ENCODE measurements around the gene TAF11L12.
"Not testable (repeated sequence)": the region's sequence is repeated elsewhere in the genome, so short reads cannot be mapped to it uniquely, and the experiment has no call there.

The TAF11L12 gene

GRCh38 chr5:17610092-17610491 lies at the start of gene TAF11L12:
Gene TAF11L12, plus strand, starts transcription at chr5:17610392.
- not testable (repeated sequence) for DNase-seq (ENCODE audit: low read depth in 1 of 2, low spot score in 1 of 2)

- not testable (repeated sequence) for DNase-seq (ENCODE audit: low read depth in 1 of 2, low spot score in 1 of 2)
Observed at GRCh38 chr5:17585658-17586057, 24.5 kb upstream of the TAF11L12 start, which contains the start of gene TAF11L7. Gene TAF11L7, minus strand, starts transcription at chr5:17585758.

GRCh38 chr5:17590860-17591259 lies 19.3 kb upstream of the TAF11L12 start, which contains the start of gene TAF11L8:
Gene TAF11L8, minus strand, starts transcription at chr5:17590960.
- DNase-seq (ENCODE audit: low read depth in 1 of 2, low spot score in 1 of 2): not testable (repeated sequence)

- DNase-seq (ENCODE audit: low read depth in 1 of 2, low spot score in 1 of 2): not testable (repeated sequence)
Observed at GRCh38 chr5:17594255-17594654, 15.9 kb upstream of the TAF11L12 start, which contains the start of gene TAF11L9. Gene TAF11L9, minus strand, starts transcription at chr5:17594394.

- not testable (repeated sequence) for DNase-seq (ENCODE audit: low read depth in 1 of 2, low spot score in 1 of 2)
Observed at GRCh38 chr5:17597728-17598127, 12.5 kb upstream of the TAF11L12 start, which contains the start of gene TAF11L10. Gene TAF11L10, minus strand, starts transcription at chr5:17597828.

- not testable (repeated sequence) for DNase-seq (ENCODE audit: low read depth in 1 of 2, low spot score in 1 of 2)
Observed at GRCh38 chr5:17603880-17604279, 6.3 kb upstream of the TAF11L12 start, which contains the start of gene TAF11L11. Gene TAF11L11, plus strand, starts transcription at chr5:17604183.

GRCh38 chr5:17604951-17605350 lies 5.2 kb upstream of the TAF11L12 start:
- no peak for DNase-seq (ENCODE audit: low read depth in 1 of 2, low spot score in 1 of 2)

- DNase-seq (ENCODE audit: low read depth in 1 of 2, low spot score in 1 of 2): not testable (repeated sequence)
Observed at GRCh38 chr5:17607461-17607860, 2.7 kb upstream of the TAF11L12 start.

- DNase-seq (ENCODE audit: low read depth in 1 of 2, low spot score in 1 of 2): no peak
Observed at GRCh38 chr5:17614872-17615605, 4.8 kb downstream of the TAF11L12 start.

- no peak for DNase-seq (ENCODE audit: low read depth in 1 of 2, low spot score in 1 of 2)
Observed at GRCh38 chr5:17619354-17619753, 9.2 kb downstream of the TAF11L12 start.

- no peak for DNase-seq (ENCODE audit: low read depth in 1 of 2, low spot score in 1 of 2)
Observed at GRCh38 chr5:17620627-17621026, 10.4 kb downstream of the TAF11L12 start.

GRCh38 chr5:17625686-17626085 lies 15.5 kb downstream of the TAF11L12 start:
- no peak for DNase-seq (ENCODE audit: low read depth in 1 of 2, low spot score in 1 of 2)

- DNase-seq (ENCODE audit: low read depth in 1 of 2, low spot score in 1 of 2): not testable (repeated sequence)
Observed at GRCh38 chr5:17631788-17632187, 21.6 kb downstream of the TAF11L12 start, which contains the start of gene TAF11L13. Gene TAF11L13, plus strand, starts transcription at chr5:17632088.

- no peak for DNase-seq (ENCODE audit: low read depth in 1 of 2, low spot score in 1 of 2)
Observed at GRCh38 chr5:17634160-17634559, 24.0 kb downstream of the TAF11L12 start, which contains the start of gene TAF11L14. Gene TAF11L14, plus strand, starts transcription at chr5:17634460.

- not testable (repeated sequence) for DNase-seq (ENCODE audit: low read depth in 1 of 2, low spot score in 1 of 2)
Observed at GRCh38 chr5:17649232-17649631, 39.0 kb downstream of the TAF11L12 start.

GRCh38 chr5:17655201-17655759 lies 45.1 kb downstream of the TAF11L12 start:
- DNase-seq (ENCODE audit: low read depth in 1 of 2, low spot score in 1 of 2): not testable (repeated sequence)

GRCh38 chr5:17655921-17656320 lies 45.7 kb downstream of the TAF11L12 start:
- DNase-seq (ENCODE audit: low read depth in 1 of 2, low spot score in 1 of 2): no peak
